DND-41 (cell line): ENCODE data around the gene CCDC185.

Experiments
- CTCF ChIP-seq: IDR thresholded peaks from 2 replicates; pipeline ENCODE4 v1.5.1; 2012; ENCODE audit warnings: borderline replicate concordance, low read length, moderate library complexity, mild to moderate bottlenecking; ENCODE audit not compliant: poor library complexity, severe bottlenecking; ENCODE audit errors: extremely low read depth
- EZH2 ChIP-seq: IDR thresholded peaks from 3 replicates; pipeline ENCODE4 v1.6.1; 2012; ENCODE audit warnings: borderline replicate concordance, low read depth, mild to moderate bottlenecking, moderate library complexity, low read length, inconsistent platforms; ENCODE audit not compliant: severe bottlenecking

- TF ChIP-seq CTCF (no peak), EZH2 (no peak)
These were observed 18.1 kb downstream of the CCDC185 start for GRCh38 chr1:223411309-223411708.
